HL-60 (cell line): Measurements from ENCODE around the gene FGGY.

Source experiments
- CTCF ChIP-seq: IDR thresholded peaks from one replicate; pipeline ENCODE4 v1.5.1; 2011; ENCODE audit warnings: low read length, control low read depth, inconsistent platforms; ENCODE audit not compliant: insufficient read depth
- POLR2AphosphoS5 ChIP-seq: IDR thresholded peaks from 2 replicates; pipeline ENCODE4 v1.6.1; 2012; ENCODE audit warnings: low read depth
- SPI1 ChIP-seq: IDR thresholded peaks from 2 replicates; pipeline ENCODE4 v1.6.1; 2012; ENCODE audit warnings: low read depth, mild to moderate bottlenecking, borderline replicate concordance
- TF ChIP-seq, protein P1 (sequence below): IDR thresholded peaks from 2 replicates; pipeline ENCODE4 v1.6.1; 2012; ENCODE audit warnings: low read depth; ENCODE audit not compliant: insufficient replicate concordance

DNA sequence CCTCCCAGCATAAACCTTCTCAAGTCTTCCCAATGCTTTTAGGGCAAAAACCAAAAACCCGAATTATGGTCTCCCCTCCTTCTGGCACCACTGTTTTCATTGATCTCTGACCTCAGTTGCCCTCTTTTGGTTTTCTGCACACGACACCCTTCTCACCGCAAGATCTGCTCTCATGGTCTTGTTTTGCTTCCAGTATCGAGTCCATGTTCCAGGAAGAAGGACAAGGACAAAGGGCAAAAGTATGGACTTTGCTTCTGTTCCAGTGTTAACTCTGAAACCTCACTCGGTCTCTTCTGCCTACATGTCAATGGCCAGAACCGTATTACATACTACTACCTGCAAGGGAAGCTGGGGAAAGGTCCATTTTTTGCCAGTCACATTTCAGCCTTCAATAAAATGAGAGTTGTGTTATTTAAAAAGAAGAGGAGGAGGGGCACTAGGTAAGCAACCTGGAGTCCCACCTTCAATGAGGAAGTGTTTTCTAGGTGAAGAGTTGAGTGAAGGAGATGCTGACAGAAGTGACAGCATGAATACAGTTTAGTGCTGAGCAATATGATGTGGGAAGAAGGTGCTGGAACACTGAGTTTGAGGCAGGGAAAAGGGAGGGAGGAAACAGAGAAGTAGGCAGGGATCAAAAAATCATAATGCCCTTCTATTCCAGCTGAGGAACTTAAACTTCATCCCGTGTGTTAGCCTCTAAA lies 183.4 kb downstream of the FGGY start:
- TF ChIP-seq, protein P1, sequence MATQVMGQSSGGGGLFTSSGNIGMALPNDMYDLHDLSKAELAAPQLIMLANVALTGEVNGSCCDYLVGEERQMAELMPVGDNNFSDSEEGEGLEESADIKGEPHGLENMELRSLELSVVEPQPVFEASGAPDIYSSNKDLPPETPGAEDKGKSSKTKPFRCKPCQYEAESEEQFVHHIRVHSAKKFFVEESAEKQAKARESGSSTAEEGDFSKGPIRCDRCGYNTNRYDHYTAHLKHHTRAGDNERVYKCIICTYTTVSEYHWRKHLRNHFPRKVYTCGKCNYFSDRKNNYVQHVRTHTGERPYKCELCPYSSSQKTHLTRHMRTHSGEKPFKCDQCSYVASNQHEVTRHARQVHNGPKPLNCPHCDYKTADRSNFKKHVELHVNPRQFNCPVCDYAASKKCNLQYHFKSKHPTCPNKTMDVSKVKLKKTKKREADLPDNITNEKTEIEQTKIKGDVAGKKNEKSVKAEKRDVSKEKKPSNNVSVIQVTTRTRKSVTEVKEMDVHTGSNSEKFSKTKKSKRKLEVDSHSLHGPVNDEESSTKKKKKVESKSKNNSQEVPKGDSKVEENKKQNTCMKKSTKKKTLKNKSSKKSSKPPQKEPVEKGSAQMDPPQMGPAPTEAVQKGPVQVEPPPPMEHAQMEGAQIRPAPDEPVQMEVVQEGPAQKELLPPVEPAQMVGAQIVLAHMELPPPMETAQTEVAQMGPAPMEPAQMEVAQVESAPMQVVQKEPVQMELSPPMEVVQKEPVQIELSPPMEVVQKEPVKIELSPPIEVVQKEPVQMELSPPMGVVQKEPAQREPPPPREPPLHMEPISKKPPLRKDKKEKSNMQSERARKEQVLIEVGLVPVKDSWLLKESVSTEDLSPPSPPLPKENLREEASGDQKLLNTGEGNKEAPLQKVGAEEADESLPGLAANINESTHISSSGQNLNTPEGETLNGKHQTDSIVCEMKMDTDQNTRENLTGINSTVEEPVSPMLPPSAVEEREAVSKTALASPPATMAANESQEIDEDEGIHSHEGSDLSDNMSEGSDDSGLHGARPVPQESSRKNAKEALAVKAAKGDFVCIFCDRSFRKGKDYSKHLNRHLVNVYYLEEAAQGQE, result no peak
- TF ChIP-seq POLR2AphosphoS5 (no peak), CTCF (no peak), SPI1 (no peak)
